Testis (tissue), 3 donors: Measurements from ENCODE around the gene LGI2. TPM values are rescaled to one million over a fixed set of nuclear protein-coding genes. Genes with fewer than 3 reads are reported as not detected.

Source experiments
- DNase-seq: peaks from one replicate; pipeline ENCODE4 v3.0.0-alpha.2; 2019
- H3K27ac ChIP-seq, 2 donors: fragments of 200-600 bp; sonication (generic); one replicate each; pipeline ENCODE4 v1.5.1; 2019
- H3K27me3 ChIP-seq: fragments of 200-600 bp; sonication (generic); one replicate; pipeline ENCODE4 v1.5.1; 2019
- H3K36me3 ChIP-seq: fragments of 200-600 bp; sonication (generic); one replicate; pipeline ENCODE4 v1.5.1; 2017; ENCODE audit warnings: low read depth; ENCODE audit errors: missing control alignments
- H3K4me1 ChIP-seq: fragments of 200-600 bp; sonication (generic); one replicate; pipeline ENCODE4 v1.5.1; 2019
- H3K4me3 ChIP-seq, 2 donors: fragments of 200-600 bp; sonication (generic); one replicate each; pipeline ENCODE4 v1.5.1; 2017 to 2019
- H3K9me3 ChIP-seq: fragments of 200-600 bp; sonication (generic); one replicate; pipeline ENCODE4 v1.5.1; 2017
- CTCF ChIP-seq, 3 experiments: fragments of 450-650 bp in 2 of 3; fragments of 200-600 bp in 1 of 3; sonication (generic) in 1 of 3; IDR thresholded peaks; one replicate each; pipeline ENCODE4 v1.5.1; 2016 to 2019; ENCODE audit warnings: antibody characterized with exemption in 3 of 3, mild to moderate bottlenecking in 2 of 3, moderate library complexity in 1 of 3
- POLR2A ChIP-seq: fragments of 450-650 bp; IDR thresholded peaks from one replicate; pipeline ENCODE4 v1.6.1; 2017; ENCODE audit warnings: antibody characterized with exemption, mild to moderate bottlenecking, moderate library complexity
- WGBS, 2 donors: methylation state at CpG; one replicate each; pipeline ENCODE4 v1.1.5; 2018; 5-methylcytosine and 5-hydroxymethylcytosine counted together
- intact Hi-C: fragments of 100-400 bp; cut with DNase I; formaldehyde crosslinking; loops from one replicate; pipeline ENCODE4 v1.15.1; 2023; ENCODE audit warnings: low total_unique reads
- polyA plus RNA-seq: library from polyadenylated mRNA; stranded (reverse); fragments of 350-450 nt; fragmentation: Illumina TruSeq; extraction: RNeasy Lipid Tissue Mini Kit (QIAGEN cat#74804); gene quantifications from one replicate; pipeline ENCODE4 v1.2.3, GENCODE V29; 2014; ENCODE audit warnings: low read depth, low replicate concordance; ENCODE audit not compliant: insufficient read depth
- total RNA-seq, 2 donors: library from RNA; depleted of rRNA; stranded (reverse); fragments of >200 nt; gene quantifications; one replicate each; pipeline ENCODE4 v1.2.3, GENCODE V29; 2016

Gene LGI2
- total and polyA plus RNA-seq, 3 donors from 2014 or later, result 0.74 to 3.4 (median 0.87) TPM

GRCh38 chr4:24993551-24994080 is 37.1 kb downstream of the LGI2 start:
- no peak for DNase-seq
- Histone ChIP-seq H3K4me1 (no peaks in the 10 kb centered on the region), H3K27ac (no peak overlapping the region), H3K4me3 (no peak overlapping the region), H3K9me3 (no peaks in the 10 kb centered on the region), H3K36me3 (no peaks in the 10 kb centered on the region), H3K27me3 (no peaks in the 10 kb centered on the region)
- intact Hi-C loops, result no loop called here
- 78 to 82% methylated on average over 5 of the region's 5 CpGs for WGBS, 2 donors
- TF ChIP-seq POLR2A (no peak), CTCF (IDR thresholded peaks at IDR 0.05) (no peak)

GRCh38 chr4:24992968-24993367 is 37.8 kb downstream of the LGI2 start:
- DNase-seq, result no peak
- intact Hi-C loops, result no loop called here
- Histone ChIP-seq H3K36me3 (no peaks in the 10 kb centered on the region), H3K9me3 (no peaks in the 10 kb centered on the region), H3K27ac (no peak overlapping the region), H3K27me3 (no peaks in the 10 kb centered on the region), H3K4me3 (no peak overlapping the region), H3K4me1 (no peaks in the 10 kb centered on the region)
- WGBS, 2 donors, result 89 to 100% methylated on average over 1 of the region's 1 CpG
- TF ChIP-seq POLR2A (no peak), CTCF (IDR thresholded peaks at IDR 0.05) (no peak)

- 91% methylated on average over 3 of the region's 3 CpGs for WGBS, 2 donors
- Histone ChIP-seq H3K9me3 (no peaks in the 10 kb centered on the region), H3K27me3 (no peaks in the 10 kb centered on the region), H3K4me1 (no peaks in the 10 kb centered on the region), H3K4me3 (no peak overlapping the region), H3K36me3 (no peaks in the 10 kb centered on the region), H3K27ac (no peak overlapping the region)
- no peak for DNase-seq
- TF ChIP-seq POLR2A (no peak), CTCF (IDR thresholded peaks at IDR 0.05) (no peak)
- intact Hi-C loops, result no loop called here
Measured at GRCh38 chr4:24991015-24991414, 39.7 kb downstream of the LGI2 start.

GRCh38 chr4:24989327-24989726 is 41.4 kb downstream of the LGI2 start:
- TF ChIP-seq POLR2A (no peak), CTCF (IDR thresholded peaks at IDR 0.05) (no peak)
- 89 to 93% methylated on average over 4 of the region's 4 CpGs for WGBS, 2 donors
- no peaks in the 10 kb centered on the region for H3K4me1 ChIP-seq
- intact Hi-C loops, result no loop called here
- no peak overlapping the region for H3K4me3 ChIP-seq
- H3K27me3 ChIP-seq, result no peaks in the 10 kb centered on the region
- H3K27ac ChIP-seq, result no peak overlapping the region
- DNase-seq, result no peak
- H3K9me3 ChIP-seq, result no peaks in the 10 kb centered on the region
- H3K36me3 ChIP-seq, result no peaks in the 10 kb centered on the region

GRCh38 chr4:24988776-24989175 is 42.0 kb downstream of the LGI2 start:
- DNase-seq, result peak; percentile 23
- intact Hi-C loops, result no loop called here
- TF ChIP-seq POLR2A (no peak), CTCF (IDR thresholded peaks at IDR 0.05) (peak in 2 of 3 experiments; percentile 17 to 27)
- Histone ChIP-seq H3K4me1 (no peaks in the 10 kb centered on the region), H3K27me3 (no peaks in the 10 kb centered on the region), H3K36me3 (no peaks in the 10 kb centered on the region), H3K27ac (no peak overlapping the region), H3K4me3 (no peak overlapping the region), H3K9me3 (no peaks in the 10 kb centered on the region)
- 50 to 73% methylated on average over 1 of the region's 1 CpG for WGBS, 2 donors
